Neural cell (in vitro differentiated cells): Measurements from ENCODE around the gene TMEM232. TPM values are rescaled to one million over a fixed set of nuclear protein-coding genes. Genes with fewer than 3 reads are reported as not detected.

Source experiments
- H2AFZ ChIP-seq: fragments of 200-600, 300-800 bp; sonication (generic), shearing (Covaris generic); 2 replicates; pipeline ENCODE4 v1.6.0; 2014; ENCODE audit warnings: low read depth, mild to moderate bottlenecking, antibody characterized with exemption, low read length, moderate library complexity
- H3F3A ChIP-seq: fragments of 200-600 bp; shearing (Covaris generic); 2 replicates; pipeline ENCODE4 v1.6.1; 2016; ENCODE audit warnings: mild to moderate bottlenecking, moderate library complexity, mixed read lengths, antibody characterized with exemption, low read length; ENCODE audit not compliant: insufficient read depth, poor library complexity, severe bottlenecking
- H3K27ac ChIP-seq: fragments of 200-600, 300-800 bp; sonication (generic), shearing (Covaris generic); 2 replicates; pipeline ENCODE4 v1.5.1; 2014; ENCODE audit warnings: mild to moderate bottlenecking, low read length, moderate library complexity
- H3K27me3 ChIP-seq: fragments of 300-800, 200-600 bp; sonication (generic), shearing (Covaris generic); 2 replicates; pipeline ENCODE4 v1.6.0; 2014; ENCODE audit warnings: mild to moderate bottlenecking, low read depth, low read length, moderate library complexity; ENCODE audit not compliant: insufficient read depth
- H3K36me3 ChIP-seq: fragments of 300-800, 200-600 bp; sonication (generic), shearing (Covaris generic); 2 replicates; pipeline ENCODE4 v1.5.1; 2014; ENCODE audit warnings: mild to moderate bottlenecking, antibody characterized with exemption, low read length, moderate library complexity; ENCODE audit not compliant: insufficient read depth
- H3K4me2 ChIP-seq: fragments of 300-800, 200-600 bp; sonication (generic), shearing (Covaris generic); 2 replicates; pipeline ENCODE4 v1.6.0; 2014; ENCODE audit warnings: mild to moderate bottlenecking, low read length
- H3K4me3 ChIP-seq: fragments of 300-800, 200-600 bp; sonication (generic), shearing (Covaris generic); 2 replicates; pipeline ENCODE4 v1.5.1; 2014; ENCODE audit warnings: mild to moderate bottlenecking, low read length, moderate library complexity
- H3K79me2 ChIP-seq: fragments of 200-600 bp; shearing (Covaris generic); replicated peaks from 2 replicates; pipeline ENCODE4 v1.6.0; 2014; ENCODE audit warnings: mild to moderate bottlenecking, low read length, moderate library complexity; ENCODE audit not compliant: insufficient read depth
- H3K9ac ChIP-seq: fragments of 300-800, 200-600 bp; sonication (generic), shearing (Covaris generic); 2 replicates; pipeline ENCODE4 v1.6.1; 2016; ENCODE audit warnings: mild to moderate bottlenecking, low read length, mixed read lengths
- H3K9me2 ChIP-seq: fragments of 200-600 bp; shearing (Covaris generic); 2 replicates; pipeline ENCODE4 v1.6.1; 2016; ENCODE audit warnings: mild to moderate bottlenecking, low read length, mixed read lengths; ENCODE audit not compliant: insufficient read depth
- H3K9me3 ChIP-seq: fragments of 200-600, 300-800 bp; sonication (generic), shearing (Covaris generic); 2 replicates; pipeline ENCODE4 v1.6.1; 2016; ENCODE audit warnings: mild to moderate bottlenecking, mixed run types, low read length, moderate library complexity, mixed read lengths
- H4K20me1 ChIP-seq: fragments of 200-600 bp; shearing (Covaris generic); 2 replicates; pipeline ENCODE4 v1.6.1; 2016; ENCODE audit warnings: mild to moderate bottlenecking, mixed run types; ENCODE audit not compliant: insufficient read depth
- CTCF ChIP-seq: fragments of 450-650 bp; IDR thresholded peaks from 2 replicates; pipeline ENCODE4 v1.5.1; 2014; ENCODE audit warnings: antibody characterized with exemption, mild to moderate bottlenecking, moderate library complexity; ENCODE audit not compliant: poor library complexity, severe bottlenecking
- EP300 ChIP-seq: fragments of 450-650 bp; conservative IDR thresholded peaks from 2 replicates; pipeline ENCODE4 v1.6.1; 2014; ENCODE audit warnings: antibody characterized with exemption, mild to moderate bottlenecking, moderate library complexity; ENCODE audit not compliant: poor library complexity, severe bottlenecking
- EZH2 ChIP-seq: fragments of 200-600, 300-800 bp; shearing (Covaris generic), sonication (generic); IDR thresholded peaks from 2 replicates; pipeline ENCODE4 v1.6.1; 2014; ENCODE audit warnings: antibody characterized with exemption, low read length, borderline replicate concordance, mild to moderate bottlenecking; ENCODE audit not compliant: insufficient read depth, poor library complexity, severe bottlenecking
- MXI1 ChIP-seq: fragments of 450-650 bp; conservative IDR thresholded peaks from 2 replicates; pipeline ENCODE4 v1.6.1; 2014; ENCODE audit warnings: antibody characterized with exemption, mild to moderate bottlenecking; ENCODE audit not compliant: poor library complexity, severe bottlenecking
- POLR2AphosphoS5 ChIP-seq: IDR thresholded peaks from 2 replicates; pipeline ENCODE4 v1.6.1; 2012
- RAD21 ChIP-seq: fragments of 450-650 bp; conservative IDR thresholded peaks from 2 replicates; pipeline ENCODE4 v1.6.1; 2014; ENCODE audit warnings: antibody characterized with exemption, mild to moderate bottlenecking, moderate library complexity
- REST ChIP-seq: IDR thresholded peaks from 2 replicates; pipeline ENCODE4 v1.6.1; 2012; ENCODE audit warnings: borderline replicate concordance
- SMC3 ChIP-seq: fragments of 450-650 bp; conservative IDR thresholded peaks from 2 replicates; pipeline ENCODE4 v1.6.1; 2014; ENCODE audit warnings: antibody characterized with exemption, mild to moderate bottlenecking, moderate library complexity; ENCODE audit not compliant: poor library complexity
- TAF1 ChIP-seq: IDR thresholded peaks from 2 replicates; pipeline ENCODE4 v1.6.1; 2012; ENCODE audit warnings: low read depth
- polyA plus RNA-seq: library from polyadenylated mRNA; depleted of rRNA; stranded (reverse); fragments of >200 nt; gene quantifications from 2 replicates; pipeline ENCODE4 v1.2.3, GENCODE V29; 2014

TMEM232 gene
- polyA plus RNA-seq, 1 donor from 2014 or later: 7.4 TPM

GRCh38 chr5:110663525-110663924, 62.9 kb downstream of the TMEM232 start:
- Histone ChIP-seq H3K27ac (no peak overlapping the region), H3K79me2 (no peaks in the 10 kb centered on the region), H3K36me3 (no peaks in the 10 kb centered on the region), H3K9ac (no peak overlapping the region), H3F3A (no peaks in the 10 kb centered on the region), H3K4me2 (no peak overlapping the region), H3K9me3 (no peaks in the 10 kb centered on the region), H3K4me3 (no peak overlapping the region), H4K20me1 (no peaks in the 10 kb centered on the region), H3K9me2 (no peaks in the 10 kb centered on the region), H2AFZ (no peak overlapping the region), H3K27me3 (no peaks in the 10 kb centered on the region)
- TF ChIP-seq RAD21 (no peak), REST (no peak), EZH2 (no peak), TAF1 (no peak), SMC3 (no peak), POLR2AphosphoS5 (no peak), MXI1 (no peak), EP300 (no peak), CTCF (no peak)

GRCh38 chr5:110658006-110658405, 68.5 kb downstream of the TMEM232 start:
- TF ChIP-seq SMC3 (no peak), EZH2 (no peak), MXI1 (no peak), TAF1 (no peak), REST (no peak), POLR2AphosphoS5 (no peak), EP300 (no peak), RAD21 (no peak), CTCF (no peak)
- Histone ChIP-seq H2AFZ (no peak overlapping the region), H4K20me1 (no peaks in the 10 kb centered on the region), H3K9me2 (no peaks in the 10 kb centered on the region), H3K9me3 (no peaks in the 10 kb centered on the region), H3K4me2 (no peak overlapping the region), H3K27ac (no peak overlapping the region), H3F3A (no peaks in the 10 kb centered on the region), H3K27me3 (no peaks in the 10 kb centered on the region), H3K4me3 (no peak overlapping the region), H3K9ac (no peak overlapping the region), H3K36me3 (no peaks in the 10 kb centered on the region), H3K79me2 (no peaks in the 10 kb centered on the region)
